Measurements from ENCODE around the gene STAG3. TPM values are rescaled to one million over a fixed set of nuclear protein-coding genes. Genes with fewer than 3 reads are reported as not detected.

The STAG3 gene
- total RNA-seq, 1 donor from 2014 or later = not detected

- Histone ChIP-seq H3K4me1 (peaks cover 50% of the 10 kb centered on the region), H3K9me3 (no peaks in the 10 kb centered on the region), H3K4me3 (no peak overlapping the region), H3K27ac (no peak overlapping the region), H3K27me3 (no peaks in the 10 kb centered on the region), H3K36me3 (peaks cover 0 to 27% of the 10 kb centered on the region in 2 donors)
- intact Hi-C loops (cut with DNase I) = no loop called here
- no peak for DNase-seq (ENCODE audit: extremely low spot score in 2 of 2)
- TF ChIP-seq, protein P1, sequence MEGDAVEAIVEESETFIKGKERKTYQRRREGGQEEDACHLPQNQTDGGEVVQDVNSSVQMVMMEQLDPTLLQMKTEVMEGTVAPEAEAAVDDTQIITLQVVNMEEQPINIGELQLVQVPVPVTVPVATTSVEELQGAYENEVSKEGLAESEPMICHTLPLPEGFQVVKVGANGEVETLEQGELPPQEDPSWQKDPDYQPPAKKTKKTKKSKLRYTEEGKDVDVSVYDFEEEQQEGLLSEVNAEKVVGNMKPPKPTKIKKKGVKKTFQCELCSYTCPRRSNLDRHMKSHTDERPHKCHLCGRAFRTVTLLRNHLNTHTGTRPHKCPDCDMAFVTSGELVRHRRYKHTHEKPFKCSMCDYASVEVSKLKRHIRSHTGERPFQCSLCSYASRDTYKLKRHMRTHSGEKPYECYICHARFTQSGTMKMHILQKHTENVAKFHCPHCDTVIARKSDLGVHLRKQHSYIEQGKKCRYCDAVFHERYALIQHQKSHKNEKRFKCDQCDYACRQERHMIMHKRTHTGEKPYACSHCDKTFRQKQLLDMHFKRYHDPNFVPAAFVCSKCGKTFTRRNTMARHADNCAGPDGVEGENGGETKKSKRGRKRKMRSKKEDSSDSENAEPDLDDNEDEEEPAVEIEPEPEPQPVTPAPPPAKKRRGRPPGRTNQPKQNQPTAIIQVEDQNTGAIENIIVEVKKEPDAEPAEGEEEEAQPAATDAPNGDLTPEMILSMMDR (IDR thresholded peaks at IDR 0.05) = no peak
- TF ChIP-seq POLR2A (IDR thresholded peaks at IDR 0.05) (no peak), POLR2AphosphoS5 (IDR thresholded peaks at IDR 0.05; ENCODE audit: insufficient read depth in 1 of 2, low read depth in 1 of 2) (no peak)
Observed at GRCh38 chr7:100152937-100153666, 24.6 kb upstream of the STAG3 start.

GRCh38 chr7:100153708-100154535 lies 23.8 kb upstream of the STAG3 start:
- H3K27ac ChIP-seq = no peak overlapping the region
- H3K4me3 ChIP-seq = no peak overlapping the region
- H3K27me3 ChIP-seq = no peaks in the 10 kb centered on the region
- intact Hi-C loops (cut with DNase I) = no loop called here
- no peak for DNase-seq (ENCODE audit: extremely low spot score in 2 of 2)
- TF ChIP-seq, protein P1 (IDR thresholded peaks at IDR 0.05) = no peak
- no peak for TF ChIP-seq POLR2A (IDR thresholded peaks at IDR 0.05)
- TF ChIP-seq POLR2AphosphoS5 (IDR thresholded peaks at IDR 0.05; ENCODE audit: insufficient read depth in 1 of 2, low read depth in 1 of 2) = no peak
- peaks cover 0 to 27% of the 10 kb centered on the region in 2 donors for H3K36me3 ChIP-seq
- peaks cover 54% of the 10 kb centered on the region for H3K4me1 ChIP-seq
- no peaks in the 10 kb centered on the region for H3K9me3 ChIP-seq

GRCh38 chr7:100154651-100155491 lies 22.8 kb upstream of the STAG3 start:
- Histone ChIP-seq H3K27ac (no peak overlapping the region), H3K4me1 (peaks cover 49% of the 10 kb centered on the region), H3K27me3 (no peaks in the 10 kb centered on the region), H3K4me3 (no peak overlapping the region), H3K9me3 (no peaks in the 10 kb centered on the region), H3K36me3 (peaks cover 0 to 27% of the 10 kb centered on the region in 2 donors)
- TF ChIP-seq, protein P1 (IDR thresholded peaks at IDR 0.05) = no peak
- TF ChIP-seq POLR2A (IDR thresholded peaks at IDR 0.05) (no peak), POLR2AphosphoS5 (IDR thresholded peaks at IDR 0.05; ENCODE audit: insufficient read depth in 1 of 2, low read depth in 1 of 2) (no peak)
- intact Hi-C loops (cut with DNase I) = no loop called here
- no peak for DNase-seq (ENCODE audit: extremely low spot score in 2 of 2)

DNA sequence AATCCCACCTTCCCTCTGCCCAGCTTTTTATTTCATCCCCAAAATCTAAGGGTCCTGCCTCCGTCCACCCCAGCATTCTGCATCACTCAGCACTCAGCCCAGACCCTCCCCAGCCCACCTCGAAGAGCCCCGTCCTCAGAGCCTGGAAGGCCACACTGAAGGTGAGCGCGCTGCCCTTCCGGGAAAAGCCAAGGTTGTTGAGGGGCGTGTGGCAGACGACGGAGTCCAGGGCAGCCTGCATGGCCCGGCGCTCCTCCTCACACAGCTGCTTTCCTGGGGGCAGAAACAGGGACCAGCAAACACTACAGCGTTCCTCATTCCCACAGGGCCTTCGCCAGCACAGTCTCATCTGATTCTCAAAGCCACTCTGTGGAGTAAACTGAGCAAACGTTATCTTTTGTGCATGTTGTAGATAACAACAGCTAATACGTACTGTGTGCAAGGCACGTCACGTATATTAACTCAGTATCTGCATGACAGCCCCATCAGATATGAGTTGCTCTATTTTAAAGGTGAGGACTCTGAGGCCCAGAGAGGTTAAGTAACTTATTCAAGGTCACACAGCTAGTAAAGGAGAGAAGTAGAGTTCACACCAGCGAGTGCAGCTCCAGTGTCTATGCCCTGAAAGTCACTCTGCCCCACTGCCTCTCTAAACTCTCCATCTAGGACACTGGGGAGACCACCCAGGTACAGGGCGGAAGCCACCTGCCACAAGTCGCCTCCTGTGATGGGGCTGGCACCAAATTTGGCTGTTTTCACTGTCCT lies 22.0 kb upstream of the STAG3 start:
- no peak overlapping the region for H3K27ac ChIP-seq
- peaks cover 0 to 27% of the 10 kb centered on the region in 2 donors for H3K36me3 ChIP-seq

More for the DNA sequence above, 22.0 kb upstream of the STAG3 start:
- Histone ChIP-seq H3K4me3 (no peak overlapping the region), H3K9me3 (no peaks in the 10 kb centered on the region), H3K27me3 (no peaks in the 10 kb centered on the region), H3K4me1 (peaks cover 44% of the 10 kb centered on the region)
- intact Hi-C loops (cut with DNase I) = no loop called here
- TF ChIP-seq, protein P1 (IDR thresholded peaks at IDR 0.05) = no peak
- no peak for TF ChIP-seq POLR2A (IDR thresholded peaks at IDR 0.05)
- no peak for DNase-seq (ENCODE audit: extremely low spot score in 2 of 2)
